ENCODE measurements around the gene UBE2G2.
"Not testable (repeated sequence)": the region's sequence is repeated elsewhere in the genome, so short reads cannot be mapped to it uniquely, and the experiment has no call there.

Gene UBE2G2

GRCh38 chr21:44836349-44836665 is 34.7 kb upstream of the UBE2G2 start:
- DNase-seq (ENCODE audit: low read depth, low spot score), result no peak

- DNase-seq (ENCODE audit: low read depth, low spot score), result no peak
These were observed 34.0 kb upstream of the UBE2G2 start for GRCh38 chr21:44835647-44835973.

- no peak for DNase-seq (ENCODE audit: low read depth, low spot score)
These were observed 33.5 kb upstream of the UBE2G2 start for GRCh38 chr21:44834951-44835646.

GRCh38 chr21:44834231-44834950 is 32.8 kb upstream of the UBE2G2 start:
- DNase-seq (ENCODE audit: low read depth, low spot score), result no peak

- no peak for DNase-seq (ENCODE audit: low read depth, low spot score)
These were observed 32.0 kb upstream of the UBE2G2 start for GRCh38 chr21:44833663-44834062.

- DNase-seq (ENCODE audit: low read depth, low spot score), result not testable (repeated sequence)
These were observed 31.1 kb upstream of the UBE2G2 start for GRCh38 chr21:44832516-44833255.

GRCh38 chr21:44831227-44831860 is 29.7 kb upstream of the UBE2G2 start:
- no peak for DNase-seq (ENCODE audit: low read depth, low spot score)

- DNase-seq (ENCODE audit: low read depth, low spot score), result no peak
These were observed 28.0 kb upstream of the UBE2G2 start for GRCh38 chr21:44829507-44830092.

- no peak for DNase-seq (ENCODE audit: low read depth, low spot score)
These were observed 26.9 kb upstream of the UBE2G2 start for GRCh38 chr21:44828362-44829056.

- DNase-seq (ENCODE audit: low read depth, low spot score), result no peak
These were observed 21.6 kb upstream of the UBE2G2 start for GRCh38 chr21:44823179-44823660.

GRCh38 chr21:44822484-44823178 is 21.0 kb upstream of the UBE2G2 start:
- no peak for DNase-seq (ENCODE audit: low read depth, low spot score)

- no peak for DNase-seq (ENCODE audit: low read depth, low spot score)
These were observed 19.2 kb upstream of the UBE2G2 start for GRCh38 chr21:44820851-44821250.

GRCh38 chr21:44819283-44820243 is 17.9 kb upstream of the UBE2G2 start:
- DNase-seq (ENCODE audit: low read depth, low spot score), result no peak

GRCh38 chr21:44818640-44819011 is 17.0 kb upstream of the UBE2G2 start:
- no peak for DNase-seq (ENCODE audit: low read depth, low spot score)

- DNase-seq (ENCODE audit: low read depth, low spot score), result no peak
These were observed 16.5 kb upstream of the UBE2G2 start, which contains the start of gene SUMO3 for GRCh38 chr21:44817914-44818639. SUMO3 (minus strand) TSS chr21:44818062; CDS start chr21:44817968, 94 bp downstream.

GRCh38 chr21:44817506-44817880 is 15.9 kb upstream of the UBE2G2 start:
- DNase-seq (ENCODE audit: low read depth, low spot score), result no peak

GRCh38 chr21:44816761-44817505 is 15.3 kb upstream of the UBE2G2 start:
- no peak for DNase-seq (ENCODE audit: low read depth, low spot score)

All from iPS DF 19.7 (cell line).